WI38 (cell line): ENCODE data around the gene HDAC7.

ENCODE experiments used
- H3K4me3 ChIP-seq: 2 replicates; pipeline ENCODE4 v1.5.1; 2011; ENCODE audit warnings: low read depth, mild to moderate bottlenecking, control low read depth, low read length
- TF ChIP-seq, protein P1 (sequence below): IDR thresholded peaks from 2 replicates; pipeline ENCODE4 v1.5.1; 2012; ENCODE audit warnings: low read depth, mild to moderate bottlenecking, control low read depth, low read length

The HDAC7 gene

DNA sequence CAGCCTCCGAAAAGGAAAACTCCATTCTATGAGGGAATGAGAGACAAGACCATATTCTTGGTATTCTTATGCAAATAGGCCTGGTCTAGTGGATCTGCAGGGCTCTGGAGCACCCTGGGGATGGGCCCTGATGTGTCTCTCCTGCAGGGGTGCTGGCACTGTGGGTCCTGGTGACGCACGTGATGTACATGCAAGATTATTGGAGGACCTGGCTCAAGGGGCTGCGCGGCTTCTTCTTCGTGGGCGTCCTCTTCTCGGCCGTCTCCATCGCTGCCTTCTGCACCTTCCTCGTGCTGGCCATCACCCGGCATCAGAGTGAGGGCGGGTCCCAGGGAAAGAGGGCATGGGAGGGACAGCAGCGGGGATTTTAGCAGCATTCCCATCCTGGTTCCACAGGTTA lies 40.8 kb downstream of the HDAC7 start:
- no peak overlapping the region for H3K4me3 ChIP-seq
- TF ChIP-seq, protein P1, sequence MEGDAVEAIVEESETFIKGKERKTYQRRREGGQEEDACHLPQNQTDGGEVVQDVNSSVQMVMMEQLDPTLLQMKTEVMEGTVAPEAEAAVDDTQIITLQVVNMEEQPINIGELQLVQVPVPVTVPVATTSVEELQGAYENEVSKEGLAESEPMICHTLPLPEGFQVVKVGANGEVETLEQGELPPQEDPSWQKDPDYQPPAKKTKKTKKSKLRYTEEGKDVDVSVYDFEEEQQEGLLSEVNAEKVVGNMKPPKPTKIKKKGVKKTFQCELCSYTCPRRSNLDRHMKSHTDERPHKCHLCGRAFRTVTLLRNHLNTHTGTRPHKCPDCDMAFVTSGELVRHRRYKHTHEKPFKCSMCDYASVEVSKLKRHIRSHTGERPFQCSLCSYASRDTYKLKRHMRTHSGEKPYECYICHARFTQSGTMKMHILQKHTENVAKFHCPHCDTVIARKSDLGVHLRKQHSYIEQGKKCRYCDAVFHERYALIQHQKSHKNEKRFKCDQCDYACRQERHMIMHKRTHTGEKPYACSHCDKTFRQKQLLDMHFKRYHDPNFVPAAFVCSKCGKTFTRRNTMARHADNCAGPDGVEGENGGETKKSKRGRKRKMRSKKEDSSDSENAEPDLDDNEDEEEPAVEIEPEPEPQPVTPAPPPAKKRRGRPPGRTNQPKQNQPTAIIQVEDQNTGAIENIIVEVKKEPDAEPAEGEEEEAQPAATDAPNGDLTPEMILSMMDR = no peak

DNA sequence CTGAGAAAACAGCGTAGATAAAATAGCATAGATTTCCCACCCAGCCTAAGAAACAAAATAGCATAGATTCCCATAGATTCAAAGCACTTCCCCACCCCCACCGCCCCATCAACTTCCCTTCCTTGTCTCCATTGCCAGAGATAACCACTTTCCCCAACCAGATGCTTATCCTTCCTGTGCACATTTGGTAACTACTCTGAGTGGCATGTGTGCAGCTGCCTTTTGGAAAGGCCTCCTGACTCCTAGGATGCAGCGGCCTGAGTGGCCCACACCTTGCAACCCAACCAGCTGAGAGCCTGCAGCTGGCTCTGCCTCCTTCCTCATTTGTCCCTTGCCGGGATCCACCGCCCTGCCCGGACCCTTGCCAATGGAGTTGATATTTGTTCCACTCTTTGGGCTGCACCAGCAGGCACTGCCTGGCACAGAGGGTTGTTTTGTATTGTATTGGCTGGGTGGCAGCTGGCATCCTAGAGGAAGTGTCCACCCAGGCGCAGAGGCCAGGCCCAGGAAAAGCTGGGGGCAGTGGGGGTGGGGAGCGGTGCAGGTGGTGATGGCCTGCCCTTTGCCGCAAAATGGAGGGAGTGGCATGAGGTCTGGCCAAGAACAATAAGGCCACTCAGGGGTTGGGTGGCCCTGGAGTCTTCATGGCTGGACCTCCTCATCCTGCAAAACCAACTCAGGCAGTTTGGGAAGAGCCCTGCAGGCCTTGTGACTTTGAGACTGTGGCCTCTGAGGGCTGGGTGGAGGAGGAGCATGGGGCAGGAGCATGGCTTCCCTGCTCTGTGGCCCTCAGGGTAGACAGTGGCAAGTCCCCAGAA lies 41.8 kb downstream of the HDAC7 start:
- TF ChIP-seq, protein P1 = no peak
- H3K4me3 ChIP-seq = no peak overlapping the region

DNA sequence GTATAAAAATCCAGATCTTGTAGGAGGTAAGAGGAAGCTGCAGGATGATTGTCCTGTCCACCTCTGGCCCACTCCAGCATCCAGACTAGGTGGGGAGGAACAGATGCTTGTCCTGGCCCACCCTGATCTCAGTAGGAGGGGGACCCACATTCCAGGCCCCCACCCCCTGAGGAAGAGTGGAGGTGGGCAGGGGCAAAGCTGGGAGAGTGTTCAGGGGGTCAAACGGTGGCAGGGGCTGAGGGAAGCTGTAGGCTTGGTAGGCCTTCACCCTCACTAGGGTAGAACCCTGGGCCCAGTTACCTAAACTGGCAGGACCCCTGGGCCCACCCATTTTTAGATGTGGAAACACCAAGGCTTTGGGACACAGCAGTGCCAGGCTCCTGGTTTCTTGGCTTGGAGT lies 42.6 kb downstream of the HDAC7 start:
- no peak overlapping the region for H3K4me3 ChIP-seq
- TF ChIP-seq, protein P1 = no peak

DNA sequence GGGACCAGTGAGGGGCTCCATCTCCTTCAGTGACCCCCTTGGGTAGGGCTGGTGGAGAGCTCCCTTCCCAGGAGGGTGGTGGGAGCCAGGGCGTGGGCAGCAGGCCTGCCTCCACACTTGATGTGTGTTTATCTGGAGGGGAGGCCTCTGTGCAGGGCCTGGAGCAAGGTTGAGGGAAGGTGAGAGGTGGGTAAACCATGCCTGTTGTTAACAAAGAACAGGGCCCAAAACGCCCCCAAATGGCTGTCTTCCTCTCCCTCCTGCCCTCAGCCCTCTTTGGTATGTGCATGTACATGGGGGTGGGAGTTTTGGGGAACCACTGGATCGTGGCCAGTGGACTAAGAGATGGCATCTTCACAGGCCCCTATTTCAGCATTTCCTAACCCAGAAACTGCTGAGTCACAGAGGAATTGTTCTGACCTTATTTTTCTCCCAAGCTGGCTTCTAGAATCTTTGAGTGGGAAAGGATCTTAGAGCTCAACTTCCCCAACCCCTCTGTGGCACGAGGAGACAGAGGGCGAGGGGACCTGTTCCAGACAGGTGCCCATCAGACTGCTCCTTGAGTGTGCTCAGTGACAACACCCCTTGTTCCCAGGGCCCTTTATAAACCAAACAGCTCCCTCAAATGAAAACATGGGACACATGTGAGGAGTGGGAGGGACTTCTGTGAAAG lies 43.1 kb downstream of the HDAC7 start:
- TF ChIP-seq, protein P1 = no peak

DNA sequence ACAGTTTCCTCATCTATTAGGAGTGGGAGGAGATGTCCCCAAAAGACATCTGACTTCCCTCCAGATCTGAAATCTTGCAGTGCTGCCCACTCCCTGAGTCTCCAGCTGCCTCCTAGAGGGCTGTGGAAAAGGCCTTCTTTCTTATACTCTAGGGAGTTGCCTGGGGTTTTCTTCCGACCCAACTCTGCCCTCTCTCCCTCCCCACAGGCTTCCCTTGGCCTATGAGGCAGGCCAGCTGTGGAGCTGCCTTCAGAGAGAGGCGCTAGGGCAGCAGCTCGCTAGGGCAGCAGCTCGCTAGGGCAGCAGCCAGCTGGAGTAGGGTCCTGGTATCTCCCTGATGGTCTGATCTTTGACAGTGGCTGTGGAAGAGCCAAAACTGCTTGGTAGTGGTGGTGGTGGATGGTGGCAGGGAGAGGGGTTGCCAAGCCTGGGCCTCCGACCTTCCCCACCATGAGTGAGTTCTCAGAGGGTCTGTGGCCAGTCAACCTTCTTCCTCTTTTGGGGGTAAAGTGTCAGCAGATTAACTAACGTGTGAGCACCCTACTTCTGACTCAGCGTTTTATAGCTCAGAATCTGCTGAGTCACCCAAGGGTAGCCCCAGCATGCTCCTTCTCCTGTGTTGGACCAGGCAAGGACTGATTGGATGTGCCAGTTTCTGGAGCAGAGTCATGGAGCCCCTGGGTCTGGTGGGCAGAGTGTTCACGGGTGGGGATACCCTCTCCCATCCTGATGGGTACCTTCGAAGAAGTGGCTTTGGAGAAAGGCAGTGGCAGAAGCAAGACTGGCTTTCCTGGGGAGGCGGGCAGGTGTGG lies 44.4 kb downstream of the HDAC7 start:
- TF ChIP-seq, protein P1 = no peak
- H3K4me3 ChIP-seq = no peak overlapping the region

More for the DNA sequence above, 43.1 kb downstream of the HDAC7 start:
- no peak overlapping the region for H3K4me3 ChIP-seq

DNA sequence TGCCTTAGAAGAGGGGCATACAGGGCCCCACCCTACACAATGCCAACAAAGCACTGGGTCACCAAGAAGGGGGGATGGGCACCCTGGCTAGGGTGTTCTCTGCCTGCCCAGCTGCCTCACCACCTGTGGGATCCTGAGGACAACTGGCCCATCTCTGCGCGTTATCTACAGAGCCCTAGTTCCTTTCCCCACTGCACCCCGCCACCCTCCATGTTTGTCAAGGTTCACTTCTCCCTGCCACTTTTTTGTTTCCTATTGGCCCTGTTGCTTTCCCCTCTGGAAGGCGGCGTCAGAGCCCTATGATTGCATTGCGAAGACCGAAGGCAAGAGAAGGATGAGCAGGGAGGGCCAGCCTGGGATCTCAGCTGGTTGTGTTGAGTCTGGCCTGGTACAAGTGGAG lies 45.0 kb downstream of the HDAC7 start:
- H3K4me3 ChIP-seq = no peak overlapping the region
- TF ChIP-seq, protein P1 = no peak
